Measurements from ENCODE around the gene EXOC5.

GRCh38 chr14:57171363-57171762 lies 97.3 kb downstream of the EXOC5 start:
- TF ChIP-seq EZH2 (IDR thresholded peaks at IDR 0.05; ENCODE audit: insufficient read depth, poor library complexity, severe bottlenecking) = no peak
- no peak for TF ChIP-seq EZH2phosphoT487 (IDR thresholded peaks at IDR 0.05; ENCODE audit: insufficient read depth, low read depth)
